ENCODE measurements around the gene GFOD2.

DNA sequence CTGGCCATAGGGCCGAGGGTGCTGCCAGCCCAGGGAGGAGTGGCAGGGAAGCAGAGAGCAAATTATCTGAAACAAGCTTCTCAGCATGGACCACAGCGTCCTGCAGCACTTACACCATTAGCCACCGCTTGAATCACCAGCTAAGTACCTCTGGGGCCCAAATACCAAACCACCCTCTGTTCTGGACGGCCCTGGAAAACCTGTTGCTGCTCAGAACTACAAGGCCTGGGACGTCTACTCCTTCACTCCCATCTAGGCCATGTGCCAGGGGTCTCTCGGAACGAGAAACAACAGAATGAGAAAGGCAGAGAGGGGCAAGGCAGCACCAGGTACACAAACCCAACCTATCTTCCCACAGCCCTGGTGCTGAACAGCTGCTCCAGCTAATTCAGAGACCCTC lies 39.9 kb upstream of the GFOD2 start:
- TF ChIP-seq, protein P1, sequence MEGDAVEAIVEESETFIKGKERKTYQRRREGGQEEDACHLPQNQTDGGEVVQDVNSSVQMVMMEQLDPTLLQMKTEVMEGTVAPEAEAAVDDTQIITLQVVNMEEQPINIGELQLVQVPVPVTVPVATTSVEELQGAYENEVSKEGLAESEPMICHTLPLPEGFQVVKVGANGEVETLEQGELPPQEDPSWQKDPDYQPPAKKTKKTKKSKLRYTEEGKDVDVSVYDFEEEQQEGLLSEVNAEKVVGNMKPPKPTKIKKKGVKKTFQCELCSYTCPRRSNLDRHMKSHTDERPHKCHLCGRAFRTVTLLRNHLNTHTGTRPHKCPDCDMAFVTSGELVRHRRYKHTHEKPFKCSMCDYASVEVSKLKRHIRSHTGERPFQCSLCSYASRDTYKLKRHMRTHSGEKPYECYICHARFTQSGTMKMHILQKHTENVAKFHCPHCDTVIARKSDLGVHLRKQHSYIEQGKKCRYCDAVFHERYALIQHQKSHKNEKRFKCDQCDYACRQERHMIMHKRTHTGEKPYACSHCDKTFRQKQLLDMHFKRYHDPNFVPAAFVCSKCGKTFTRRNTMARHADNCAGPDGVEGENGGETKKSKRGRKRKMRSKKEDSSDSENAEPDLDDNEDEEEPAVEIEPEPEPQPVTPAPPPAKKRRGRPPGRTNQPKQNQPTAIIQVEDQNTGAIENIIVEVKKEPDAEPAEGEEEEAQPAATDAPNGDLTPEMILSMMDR (IDR thresholded peaks at IDR 0.05; ENCODE audit: insufficient read depth, low read depth, low read length), result no peak
- TF ChIP-seq EZH2 (IDR thresholded peaks at IDR 0.05; ENCODE audit: insufficient read depth, low read length), result no peak

Measured in astrocyte (in vitro differentiated cells and primary cell).